K562 (cell line): ENCODE data around the gene RNF19B.

Experiments used
- EZH2 ChIP-seq: IDR thresholded peaks from 2 replicates; pipeline ENCODE4 v1.6.1; 2012; ENCODE audit warnings: low read depth, mild to moderate bottlenecking, inconsistent platforms, low read length, borderline replicate concordance
- JUND ChIP-seq, 2 experiments: IDR thresholded peaks; 2 replicates in 1 of 2; 3 replicates in 1 of 2; pipeline ENCODE4 v1.6.1; 2011; ENCODE audit warnings: borderline replicate concordance in 2 of 2, low read depth in 2 of 2, low read length in 2 of 2, improper control_type of control experiment in 1 of 2, missing biosample characterization in 1 of 2, missing genetic modification characterization in 1 of 2, missing genetic modification reagents in 1 of 2
- TF ChIP-seq, protein P1 (sequence below), 3 experiments: IDR thresholded peaks in 2 of 3; conservative IDR thresholded peaks in 1 of 3; 2 replicates each; pipeline ENCODE4 v1.5.1; 2011 to 2012; ENCODE audit warnings: low read length in 3 of 3, mild to moderate bottlenecking in 3 of 3, control low read depth in 2 of 3, improper control_type of control experiment in 1 of 3, inconsistent platforms in 1 of 3, low read depth in 1 of 3, mixed read lengths in 1 of 3, moderate library complexity in 1 of 3; ENCODE audit not compliant: insufficient read depth in 2 of 3
- TF ChIP-seq, protein P2 (sequence below), 2 experiments: fragments of 450-650 bp; formaldehyde crosslinking in 1 of 2; IDR thresholded peaks; 2 replicates each; pipeline versions ENCODE4 v1.4.0 to v1.6.1; 2014 to 2020; ENCODE audit warnings: mild to moderate bottlenecking in 2 of 2, borderline replicate concordance in 1 of 2, low read depth in 1 of 2

DNA sequence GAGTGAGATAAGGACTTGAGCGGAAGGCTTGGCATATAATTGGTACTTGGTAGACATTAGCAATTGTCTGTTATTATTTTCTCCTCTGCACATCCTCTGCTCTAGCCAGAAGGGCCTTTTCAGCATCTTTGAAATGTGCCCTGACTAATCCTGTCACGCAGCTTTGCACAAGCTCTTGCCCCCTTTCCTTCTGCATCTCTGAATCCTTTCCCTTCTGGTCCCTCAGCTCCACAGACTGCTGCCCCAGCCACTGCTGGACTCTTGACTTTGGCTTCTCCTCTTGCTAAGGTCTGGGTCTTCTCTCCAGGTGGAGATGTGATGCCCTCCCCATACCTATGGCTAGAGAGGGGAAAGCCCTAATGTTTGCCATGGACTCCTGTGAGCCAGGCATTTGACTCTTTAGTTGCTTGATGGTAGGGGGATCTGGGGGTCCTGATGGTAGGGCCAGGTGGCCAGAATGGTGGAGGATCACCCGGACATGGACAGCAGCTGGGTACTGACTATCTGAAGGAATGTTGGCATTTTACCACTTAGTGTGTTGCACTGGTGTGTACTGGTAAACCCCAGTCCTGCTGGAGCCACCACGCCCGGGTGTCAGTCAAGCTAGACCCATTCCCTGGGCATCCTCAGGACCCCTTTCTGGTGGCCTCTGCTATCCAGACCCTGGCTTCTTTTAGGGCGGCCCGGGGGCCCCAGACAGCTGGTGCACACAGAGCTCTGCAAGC lies 73.9 kb downstream of the RNF19B start:
- TF ChIP-seq, protein P1, sequence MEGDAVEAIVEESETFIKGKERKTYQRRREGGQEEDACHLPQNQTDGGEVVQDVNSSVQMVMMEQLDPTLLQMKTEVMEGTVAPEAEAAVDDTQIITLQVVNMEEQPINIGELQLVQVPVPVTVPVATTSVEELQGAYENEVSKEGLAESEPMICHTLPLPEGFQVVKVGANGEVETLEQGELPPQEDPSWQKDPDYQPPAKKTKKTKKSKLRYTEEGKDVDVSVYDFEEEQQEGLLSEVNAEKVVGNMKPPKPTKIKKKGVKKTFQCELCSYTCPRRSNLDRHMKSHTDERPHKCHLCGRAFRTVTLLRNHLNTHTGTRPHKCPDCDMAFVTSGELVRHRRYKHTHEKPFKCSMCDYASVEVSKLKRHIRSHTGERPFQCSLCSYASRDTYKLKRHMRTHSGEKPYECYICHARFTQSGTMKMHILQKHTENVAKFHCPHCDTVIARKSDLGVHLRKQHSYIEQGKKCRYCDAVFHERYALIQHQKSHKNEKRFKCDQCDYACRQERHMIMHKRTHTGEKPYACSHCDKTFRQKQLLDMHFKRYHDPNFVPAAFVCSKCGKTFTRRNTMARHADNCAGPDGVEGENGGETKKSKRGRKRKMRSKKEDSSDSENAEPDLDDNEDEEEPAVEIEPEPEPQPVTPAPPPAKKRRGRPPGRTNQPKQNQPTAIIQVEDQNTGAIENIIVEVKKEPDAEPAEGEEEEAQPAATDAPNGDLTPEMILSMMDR (IDR thresholded peaks at IDR 0.05 in 2 of 3, conservative IDR thresholded peaks at IDR 0.05 in 1 of 3; ENCODE audit: insufficient read depth in 2 of 3, low read depth in 1 of 3, low read length in 3 of 3), result no peak
- no peak for TF ChIP-seq EZH2
- TF ChIP-seq, protein P2, sequence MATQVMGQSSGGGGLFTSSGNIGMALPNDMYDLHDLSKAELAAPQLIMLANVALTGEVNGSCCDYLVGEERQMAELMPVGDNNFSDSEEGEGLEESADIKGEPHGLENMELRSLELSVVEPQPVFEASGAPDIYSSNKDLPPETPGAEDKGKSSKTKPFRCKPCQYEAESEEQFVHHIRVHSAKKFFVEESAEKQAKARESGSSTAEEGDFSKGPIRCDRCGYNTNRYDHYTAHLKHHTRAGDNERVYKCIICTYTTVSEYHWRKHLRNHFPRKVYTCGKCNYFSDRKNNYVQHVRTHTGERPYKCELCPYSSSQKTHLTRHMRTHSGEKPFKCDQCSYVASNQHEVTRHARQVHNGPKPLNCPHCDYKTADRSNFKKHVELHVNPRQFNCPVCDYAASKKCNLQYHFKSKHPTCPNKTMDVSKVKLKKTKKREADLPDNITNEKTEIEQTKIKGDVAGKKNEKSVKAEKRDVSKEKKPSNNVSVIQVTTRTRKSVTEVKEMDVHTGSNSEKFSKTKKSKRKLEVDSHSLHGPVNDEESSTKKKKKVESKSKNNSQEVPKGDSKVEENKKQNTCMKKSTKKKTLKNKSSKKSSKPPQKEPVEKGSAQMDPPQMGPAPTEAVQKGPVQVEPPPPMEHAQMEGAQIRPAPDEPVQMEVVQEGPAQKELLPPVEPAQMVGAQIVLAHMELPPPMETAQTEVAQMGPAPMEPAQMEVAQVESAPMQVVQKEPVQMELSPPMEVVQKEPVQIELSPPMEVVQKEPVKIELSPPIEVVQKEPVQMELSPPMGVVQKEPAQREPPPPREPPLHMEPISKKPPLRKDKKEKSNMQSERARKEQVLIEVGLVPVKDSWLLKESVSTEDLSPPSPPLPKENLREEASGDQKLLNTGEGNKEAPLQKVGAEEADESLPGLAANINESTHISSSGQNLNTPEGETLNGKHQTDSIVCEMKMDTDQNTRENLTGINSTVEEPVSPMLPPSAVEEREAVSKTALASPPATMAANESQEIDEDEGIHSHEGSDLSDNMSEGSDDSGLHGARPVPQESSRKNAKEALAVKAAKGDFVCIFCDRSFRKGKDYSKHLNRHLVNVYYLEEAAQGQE (IDR thresholded peaks at IDR 0.05; ENCODE audit: borderline replicate concordance), result no peak
- TF ChIP-seq, protein P2 (CRISPR knock-in tag; IDR thresholded peaks at IDR 0.05; ENCODE audit: low read depth), result no peak
- no peak for TF ChIP-seq JUND (IDR thresholded peaks at IDR 0.05; ENCODE audit: borderline replicate concordance, low read depth, low read length)
- no peak for TF ChIP-seq JUND (tag; IDR thresholded peaks at IDR 0.05; ENCODE audit: borderline replicate concordance, low read depth, low read length)
